ENCODE measurements around the gene FLT4.

DNA sequence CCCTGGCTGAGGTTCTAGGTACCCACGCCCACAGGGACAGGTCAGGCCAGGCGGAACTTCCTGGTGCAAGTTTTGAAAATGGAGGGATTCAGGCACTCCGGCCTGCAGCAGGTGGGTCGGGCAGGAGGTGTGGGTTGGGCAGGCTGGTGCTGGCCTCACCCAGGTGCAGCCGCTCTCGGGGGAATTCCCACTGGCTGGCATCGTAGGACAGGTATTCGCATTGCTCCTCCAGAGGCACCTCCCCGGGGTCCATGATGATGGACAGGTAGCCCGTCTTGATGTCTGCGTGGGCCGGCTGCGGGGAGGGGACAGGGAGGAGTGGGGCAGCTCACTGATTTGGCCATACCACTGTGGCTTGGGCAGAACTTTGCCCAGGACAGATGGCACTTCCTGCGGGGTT, 29.4 kb downstream of the FLT4 start:
- TF ChIP-seq, protein P1, sequence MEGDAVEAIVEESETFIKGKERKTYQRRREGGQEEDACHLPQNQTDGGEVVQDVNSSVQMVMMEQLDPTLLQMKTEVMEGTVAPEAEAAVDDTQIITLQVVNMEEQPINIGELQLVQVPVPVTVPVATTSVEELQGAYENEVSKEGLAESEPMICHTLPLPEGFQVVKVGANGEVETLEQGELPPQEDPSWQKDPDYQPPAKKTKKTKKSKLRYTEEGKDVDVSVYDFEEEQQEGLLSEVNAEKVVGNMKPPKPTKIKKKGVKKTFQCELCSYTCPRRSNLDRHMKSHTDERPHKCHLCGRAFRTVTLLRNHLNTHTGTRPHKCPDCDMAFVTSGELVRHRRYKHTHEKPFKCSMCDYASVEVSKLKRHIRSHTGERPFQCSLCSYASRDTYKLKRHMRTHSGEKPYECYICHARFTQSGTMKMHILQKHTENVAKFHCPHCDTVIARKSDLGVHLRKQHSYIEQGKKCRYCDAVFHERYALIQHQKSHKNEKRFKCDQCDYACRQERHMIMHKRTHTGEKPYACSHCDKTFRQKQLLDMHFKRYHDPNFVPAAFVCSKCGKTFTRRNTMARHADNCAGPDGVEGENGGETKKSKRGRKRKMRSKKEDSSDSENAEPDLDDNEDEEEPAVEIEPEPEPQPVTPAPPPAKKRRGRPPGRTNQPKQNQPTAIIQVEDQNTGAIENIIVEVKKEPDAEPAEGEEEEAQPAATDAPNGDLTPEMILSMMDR (IDR thresholded peaks at IDR 0.05): no peak
- no peak for TF ChIP-seq EZH2 (IDR thresholded peaks at IDR 0.05; ENCODE audit: borderline replicate concordance, insufficient read depth, low read depth, low read length, poor library complexity, severe bottlenecking)
